ENCODE data around the gene PDGFRB. TPM values are rescaled to one million over a fixed set of nuclear protein-coding genes. Genes with fewer than 3 reads are reported as not detected.
"Not testable (repeated sequence)": the region's sequence is repeated elsewhere in the genome, so short reads cannot be mapped to it uniquely, and the experiment has no call there.

Gene PDGFRB
- total RNA-seq, 2 donors from 2014 or later, result 251 to 394 TPM

- peak; percentile 67 for DNase-seq (ENCODE audit: low spot score)
- intact Hi-C loops (cut with DNase I), result no loop called here
Observed at GRCh38 chr5:150108711-150109514, 46.7 kb downstream of the PDGFRB start.

- no peak for DNase-seq (ENCODE audit: low spot score)
- intact Hi-C loops (cut with DNase I), result no loop called here
Observed at GRCh38 chr5:150107909-150108447, 47.7 kb downstream of the PDGFRB start.

DNA sequence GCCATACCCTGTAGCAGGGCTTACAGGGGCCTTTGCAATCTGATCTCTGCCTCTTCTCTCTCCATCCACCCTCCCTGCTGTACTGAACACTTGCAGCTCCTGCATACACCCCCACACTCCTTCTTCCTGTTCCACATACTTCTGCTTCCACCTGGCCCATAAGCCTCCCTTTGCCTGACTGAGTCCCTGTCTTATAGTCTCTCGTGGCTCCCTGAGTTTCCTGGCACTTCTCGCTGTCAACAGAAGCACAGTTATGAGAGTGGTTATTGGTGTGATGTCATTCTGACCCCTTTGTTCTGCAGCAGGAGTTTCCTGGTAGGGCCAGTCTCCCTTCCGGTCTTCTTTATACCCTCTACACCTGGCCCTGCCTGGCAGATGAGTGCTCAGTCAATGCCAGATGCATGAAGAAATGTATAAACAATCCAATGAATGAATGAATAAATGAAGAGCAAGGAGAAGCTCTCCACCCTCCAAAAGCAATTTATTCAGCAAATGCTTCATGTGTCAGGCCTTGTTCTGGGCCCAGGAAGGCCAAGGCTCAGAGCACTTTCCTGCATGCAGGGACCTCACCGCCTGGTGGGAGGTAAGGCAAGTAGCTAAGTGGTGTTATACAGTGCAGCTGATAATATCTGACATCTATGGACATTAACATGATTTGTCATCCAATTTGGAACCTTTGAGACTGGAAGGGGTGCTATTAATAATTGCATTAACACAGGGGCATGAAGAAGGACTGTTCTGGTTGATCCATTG is 48.8 kb downstream of the PDGFRB start:
- intact Hi-C loops (cut with DNase I), result no loop called here
- no peak for DNase-seq (ENCODE audit: low spot score)

GRCh38 chr5:150105928-150106615 is 49.6 kb downstream of the PDGFRB start:
- intact Hi-C loops (cut with DNase I), result no loop called here
- DNase-seq (ENCODE audit: low spot score), result peak; percentile 78

DNA sequence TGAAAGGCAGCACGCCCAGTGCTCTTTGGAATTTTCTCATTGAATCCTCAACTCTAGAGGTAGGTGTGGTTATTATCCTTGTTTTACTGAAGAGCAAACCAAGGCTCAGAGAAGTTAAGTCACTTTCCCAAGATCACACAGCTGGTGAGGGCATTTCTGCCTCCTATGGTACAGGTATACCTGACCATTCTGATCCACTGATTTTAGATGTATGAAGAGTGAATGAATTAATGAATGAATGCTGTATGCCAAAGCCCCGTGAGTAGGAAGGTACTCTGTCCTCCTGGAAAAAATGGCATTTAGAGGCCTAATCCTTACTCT is 51.1 kb downstream of the PDGFRB start:
- no peak for DNase-seq (ENCODE audit: low spot score)
- intact Hi-C loops (cut with DNase I), result no loop called here

GRCh38 chr5:150103678-150104549 is 51.7 kb downstream of the PDGFRB start:
- intact Hi-C loops (cut with DNase I), result no loop called here

DNA sequence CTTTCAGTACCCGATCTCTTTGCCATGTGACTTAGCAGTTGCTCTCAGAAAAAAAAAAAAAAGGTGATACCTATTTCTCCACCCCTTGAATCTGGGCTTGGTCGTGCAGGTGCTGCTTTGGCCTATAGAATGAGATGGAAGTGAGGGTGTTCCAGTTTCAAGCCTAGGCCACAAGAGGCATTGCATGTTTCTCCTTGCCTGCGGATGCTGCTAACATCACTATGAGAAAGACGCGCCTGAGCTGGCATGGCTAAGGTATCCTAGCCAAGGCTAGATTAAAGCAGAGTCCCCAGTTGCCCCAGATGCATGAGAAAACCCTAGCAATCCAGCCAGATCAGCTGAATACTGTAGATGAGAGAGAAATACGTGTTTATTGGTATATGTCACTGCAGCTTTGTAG is 54.6 kb downstream of the PDGFRB start:
- no peak for DNase-seq (ENCODE audit: low spot score)
- intact Hi-C loops (cut with DNase I), result no loop called here

More at GRCh38 chr5:150103678-150104549, 51.7 kb downstream of the PDGFRB start:
- peak; percentile 70 for DNase-seq (ENCODE audit: low spot score)

DNA sequence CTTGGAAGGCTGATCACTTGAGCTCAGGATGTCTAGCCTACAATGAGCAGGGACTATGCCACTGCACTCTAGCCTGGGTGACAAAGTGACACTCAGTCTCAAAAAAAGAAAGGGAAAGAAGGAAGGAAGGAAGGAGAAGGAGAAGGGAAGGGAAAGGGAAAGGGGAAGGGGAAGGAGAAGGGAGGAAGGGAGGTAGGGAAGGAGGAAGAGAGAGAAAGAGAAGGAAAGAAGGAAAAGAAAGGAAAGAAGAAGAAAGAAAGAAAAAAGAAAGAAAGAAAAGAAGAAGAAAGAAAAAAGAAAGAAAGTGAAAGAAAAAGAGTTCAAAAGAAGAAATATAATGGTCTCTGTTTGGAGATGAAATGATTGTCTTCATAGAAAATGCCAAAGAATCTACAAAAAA is 58.5 kb downstream of the PDGFRB start:
- intact Hi-C loops (cut with DNase I), result no loop called here
- no peak for DNase-seq (ENCODE audit: low spot score)

- intact Hi-C loops (cut with DNase I), result no loop called here
- DNase-seq (ENCODE audit: low spot score), result no peak
Observed at GRCh38 chr5:150092159-150092787, 63.4 kb downstream of the PDGFRB start.

- intact Hi-C loops (cut with DNase I), result no loop called here
- no peak for DNase-seq (ENCODE audit: low spot score)
Observed at GRCh38 chr5:150085950-150086715, 69.5 kb downstream of the PDGFRB start, which contains the start of gene CSF1R. CSF1R (minus strand) TSS chr5:150086554; CDS start chr5:150086427, 127 bp downstream.

DNA sequence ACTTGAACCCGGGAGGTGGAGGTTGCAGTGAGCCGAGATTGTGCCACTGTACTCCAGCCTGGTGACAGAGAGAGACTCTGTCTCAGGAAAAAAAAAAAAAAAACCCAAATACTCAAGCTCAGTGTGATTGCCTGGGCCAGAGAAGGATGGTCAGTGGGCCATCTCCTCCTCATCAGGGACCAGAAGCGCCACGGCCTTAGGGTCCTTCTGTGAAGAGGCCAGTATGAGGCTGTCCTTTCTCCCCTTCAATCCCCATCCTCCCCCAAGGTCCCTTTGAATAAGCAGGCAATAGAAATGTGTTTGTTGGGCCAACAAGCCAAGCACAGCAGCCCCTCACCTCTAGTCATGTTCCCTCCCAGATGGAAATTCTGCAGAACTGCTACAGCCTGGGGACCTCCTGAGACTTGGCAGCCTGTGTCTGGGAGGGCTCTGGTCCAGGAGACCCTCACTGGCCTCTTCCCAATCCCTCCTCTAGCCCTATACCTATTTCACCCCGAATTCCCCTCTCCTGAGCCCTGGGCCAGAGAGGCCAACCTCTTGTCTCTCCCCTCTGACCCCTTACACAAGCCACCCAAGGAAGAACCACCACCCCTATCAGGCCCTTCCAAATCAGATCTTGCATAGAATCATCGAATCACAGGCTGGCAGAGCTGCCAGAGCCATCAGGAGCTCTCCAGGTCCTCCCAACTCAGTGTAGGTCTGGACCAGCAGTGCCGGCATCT is 70.3 kb downstream of the PDGFRB start:
- no peak for DNase-seq (ENCODE audit: low spot score)
- intact Hi-C loops (cut with DNase I), result no loop called here

- DNase-seq (ENCODE audit: low spot score); intact Hi-C loops (cut with DNase I): not testable (repeated sequence)
Observed at GRCh38 chr5:150084754-150085153, 70.9 kb downstream of the PDGFRB start.

DNA sequence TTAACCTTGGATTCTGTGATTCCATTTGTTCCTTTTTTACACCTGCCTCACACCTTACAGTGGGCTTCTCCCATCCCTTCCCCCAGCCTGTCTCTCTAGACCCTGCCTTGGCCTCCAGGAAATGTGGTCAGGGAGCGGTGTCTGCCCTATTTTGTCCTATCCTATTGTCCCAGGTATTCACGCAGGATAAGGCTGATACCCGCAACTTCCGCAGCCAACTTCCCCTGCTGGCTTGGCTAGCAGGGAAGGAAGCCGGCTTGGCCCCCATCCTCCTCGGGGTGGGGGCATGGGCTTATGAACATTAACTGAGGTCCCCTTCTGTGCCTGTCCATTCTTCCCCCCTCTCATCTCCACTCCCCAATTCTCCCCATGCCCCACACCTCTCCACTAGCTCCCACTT is 72.8 kb downstream of the PDGFRB start:
- DNase-seq (ENCODE audit: low spot score), result no peak
- intact Hi-C loops (cut with DNase I), result no loop called here

- DNase-seq (ENCODE audit: low spot score), result no peak
- intact Hi-C loops (cut with DNase I), result no loop called here
Observed at GRCh38 chr5:150082374-150082773, 73.3 kb downstream of the PDGFRB start.

GRCh38 chr5:150081541-150082283 is 73.9 kb downstream of the PDGFRB start:
- peak; percentile 91 for DNase-seq (ENCODE audit: low spot score)

DNA sequence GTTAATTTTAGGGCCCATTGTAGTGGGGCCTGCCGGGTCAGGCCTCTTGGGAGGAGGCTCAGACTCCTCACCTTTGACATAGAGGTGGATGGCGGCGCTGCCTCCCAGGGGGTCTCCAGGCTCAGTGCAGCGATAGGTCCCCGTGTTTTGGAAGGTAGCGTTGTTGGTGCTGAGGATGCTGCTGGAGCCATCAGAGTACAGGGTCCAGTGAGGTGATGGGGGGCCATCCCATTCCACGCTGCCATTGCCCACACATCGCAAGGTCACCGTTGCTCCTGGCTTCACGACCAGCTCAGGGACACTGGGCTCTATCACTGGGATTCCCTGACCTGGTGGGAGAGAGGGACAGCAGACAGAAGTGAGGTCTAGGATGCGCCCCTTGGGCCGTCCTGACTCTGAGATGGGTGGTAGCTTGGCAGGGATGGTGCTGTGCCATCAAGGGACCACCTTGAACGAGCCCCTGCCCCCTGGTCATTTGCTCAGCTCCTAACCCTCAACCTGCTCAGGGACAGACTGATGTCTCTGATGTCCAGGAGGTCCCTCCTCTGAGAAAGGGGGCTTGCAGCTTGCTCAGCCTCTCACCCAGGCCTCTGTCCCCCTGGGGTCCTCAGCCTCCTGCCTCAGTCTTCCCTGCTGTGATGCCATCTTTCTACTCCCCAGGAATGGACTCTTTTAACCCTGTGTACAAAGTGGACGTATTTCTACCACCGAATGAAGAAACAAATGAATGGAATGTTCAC is 74.8 kb downstream of the PDGFRB start:
- intact Hi-C loops (cut with DNase I), result no loop called here
- DNase-seq (ENCODE audit: low spot score), result no peak

More at GRCh38 chr5:150081541-150082283, 73.9 kb downstream of the PDGFRB start:
- intact Hi-C loops (cut with DNase I), result no loop called here
